ENCODE data around the gene LSM2. TPM values are rescaled to one million over a fixed set of nuclear protein-coding genes. Genes with fewer than 3 reads are reported as not detected.

The LSM2 gene
- total and polyA plus RNA-seq, 9 of the 15 experiments (the other 6 are each of a cell fraction or from before 2014, with no cell fraction given): 154 to 407 (median 223) TPM

DNA sequence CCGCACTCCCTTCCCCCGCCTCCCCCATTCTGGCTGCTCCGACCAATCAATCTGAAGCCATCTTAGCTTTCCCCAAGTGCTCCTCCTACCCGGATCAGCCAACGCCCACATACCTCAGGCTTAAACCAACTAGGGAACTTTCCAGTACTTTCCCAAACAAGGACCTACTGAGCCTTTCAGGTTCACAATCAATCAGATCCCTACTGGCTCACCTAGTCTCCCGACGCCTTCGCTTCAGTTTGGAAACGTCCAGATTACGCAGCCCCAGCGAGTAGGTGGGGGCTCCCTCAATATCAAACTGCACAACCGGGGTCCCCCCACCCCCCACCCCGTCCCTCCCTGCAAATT lies 7.9 kb upstream of the LSM2 start (continued):
- TF ChIP-seq SREBF1 (IDR thresholded peaks at IDR 0.05; ENCODE audit: borderline replicate concordance, low read depth, low read length): no peak
- no peak for TF ChIP-seq U2AF1 (optimal IDR thresholded peaks at IDR 0.05; ENCODE audit: low read depth, low read length)
- no peak for TF ChIP-seq NRF1 (conservative IDR thresholded peaks at IDR 0.05 in 1 of 2, IDR thresholded peaks at IDR 0.05 in 1 of 2)
- TF ChIP-seq ZNF146 (CRISPR knock-in tag; IDR thresholded peaks at IDR 0.05; ENCODE audit: unreplicated experiment): no peak
- 0 out of 2 replicates have a peak, but pooled peaks have one; percentile 40 for TF ChIP-seq SOX6 (IDR thresholded peaks at IDR 0.05)
- TF ChIP-seq FOXA3 (CRISPR knock-in tag; conservative IDR thresholded peaks at IDR 0.05 in 1 of 2, IDR thresholded peaks at IDR 0.05 in 1 of 2): no peak; a peak in 1 of 4 replicates
- no peak for TF ChIP-seq MAFK (IDR thresholded peaks at IDR 0.05; ENCODE audit: low read length)
- no peak for TF ChIP-seq PPARD (CRISPR knock-in tag; IDR thresholded peaks at IDR 0.05)
- peak; percentile 64; the same call in 1 of the 2 replicates for TF ChIP-seq ATF7 (IDR thresholded peaks at IDR 0.05)
- no peak for TF ChIP-seq HNRNPLL (IDR thresholded peaks at IDR 0.05; ENCODE audit: low read depth, low read length, poor library complexity, severe bottlenecking)
- no peak for TF ChIP-seq SMARCC2 (IDR thresholded peaks at IDR 0.05; ENCODE audit: low read depth)
- no peak for TF ChIP-seq ZBTB40 (IDR thresholded peaks at IDR 0.05)
- TF ChIP-seq ZBTB40 (CRISPR knock-in tag; IDR thresholded peaks at IDR 0.05): no peak
- TF ChIP-seq KLF6 (CRISPR knock-in tag; IDR thresholded peaks at IDR 0.05; ENCODE audit: borderline replicate concordance): peak; percentile 91
- no peak for TF ChIP-seq ZNF311 (CRISPR knock-in tag; IDR thresholded peaks at IDR 0.05)
- no peak for TF ChIP-seq SIN3B (IDR thresholded peaks at IDR 0.05; ENCODE audit: low read depth)
- TF ChIP-seq FOSL1 (tag; conservative IDR thresholded peaks at IDR 0.05): no peak
- peak; percentile 63; the same call in 1 of the 2 replicates for TF ChIP-seq ZNF444 (CRISPR knock-in tag; IDR thresholded peaks at IDR 0.05)
- TF ChIP-seq ZBTB34 (CRISPR knock-in tag; IDR thresholded peaks at IDR 0.05): no peak
- TF ChIP-seq GABPB2 (CRISPR knock-in tag; conservative IDR thresholded peaks at IDR 0.05): no peak
